PFSK-1 (cell line): ENCODE results near the gene TAOK1.

Experiments
- FOXP2 ChIP-seq: optimal IDR thresholded peaks from 2 replicates; pipeline ENCODE3; 2011; ENCODE audit warnings: borderline replicate concordance, control low read depth, inconsistent platforms; ENCODE audit not compliant: insufficient read depth; ENCODE audit errors: extremely low read length, extremely low read depth
- POLR2AphosphoS5 ChIP-seq: IDR thresholded peaks from 2 replicates; pipeline ENCODE4 v1.6.1; 2012; ENCODE audit warnings: low read depth, mild to moderate bottlenecking, control low read depth, low read length, moderate library complexity
- REST ChIP-seq, 2 experiments: IDR thresholded peaks; 2 replicates each; pipeline versions ENCODE4 v1.6.1 to v1.8.0; 2011 to 2012; ENCODE audit warnings: low read depth in 2 of 2, low read length in 2 of 2, control low read depth in 1 of 2, inconsistent platforms in 1 of 2, mild to moderate bottlenecking in 1 of 2, moderate library complexity in 1 of 2; ENCODE audit not compliant: insufficient read depth in 1 of 2
- SIN3A ChIP-seq: IDR thresholded peaks from 2 replicates; pipeline ENCODE4 v1.6.1; 2012; ENCODE audit warnings: mild to moderate bottlenecking, low read length, moderate library complexity, borderline replicate concordance; ENCODE audit not compliant: insufficient read depth
- TAF1 ChIP-seq: IDR thresholded peaks from 2 replicates; pipeline ENCODE4 v1.6.1; 2012; ENCODE audit warnings: low read length, control low read depth, borderline replicate concordance; ENCODE audit not compliant: insufficient read depth

The TAOK1 gene

DNA sequence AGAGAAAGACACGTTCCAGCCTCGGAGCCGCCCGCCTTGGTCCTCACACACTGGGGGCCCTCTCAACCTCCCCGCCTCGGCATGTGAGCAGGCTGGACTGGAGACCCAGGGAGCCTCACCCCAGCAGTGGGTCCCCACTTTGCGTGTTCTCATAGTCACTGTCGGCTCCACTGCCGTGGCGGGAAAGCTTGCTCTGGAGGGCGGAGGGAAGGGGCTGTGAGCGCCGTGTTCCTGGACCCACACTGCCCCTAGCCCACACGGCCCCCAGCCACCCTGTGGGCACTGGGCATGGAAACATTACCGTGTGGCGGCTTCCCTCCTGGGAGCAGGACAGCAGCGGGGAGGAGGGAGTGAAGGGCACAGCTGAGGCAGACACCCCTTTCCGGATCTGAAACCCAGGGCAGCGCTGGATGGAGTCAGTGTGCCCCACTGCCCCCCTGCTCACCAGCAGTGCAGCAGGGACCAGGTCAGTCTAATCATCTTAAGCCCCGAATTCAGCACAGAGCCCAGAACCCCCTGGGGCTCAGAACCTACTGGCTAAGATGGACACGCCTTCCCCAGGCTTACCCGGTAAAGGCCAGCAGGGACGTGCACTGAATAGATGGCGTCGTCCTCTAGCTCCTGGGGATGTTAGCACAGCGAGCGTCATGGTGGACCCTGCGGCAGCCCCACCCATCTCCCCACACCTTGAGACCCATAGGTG is 185.5 kb downstream of the TAOK1 start:
- TF ChIP-seq REST (IDR thresholded peaks at IDR 0.05; ENCODE audit: insufficient read depth in 1 of 2, low read depth in 2 of 2, low read length in 2 of 2), result no peak
- no peak for TF ChIP-seq TAF1
- TF ChIP-seq SIN3A, result no peak
- no peak for TF ChIP-seq FOXP2
- no peak for TF ChIP-seq POLR2AphosphoS5

DNA sequence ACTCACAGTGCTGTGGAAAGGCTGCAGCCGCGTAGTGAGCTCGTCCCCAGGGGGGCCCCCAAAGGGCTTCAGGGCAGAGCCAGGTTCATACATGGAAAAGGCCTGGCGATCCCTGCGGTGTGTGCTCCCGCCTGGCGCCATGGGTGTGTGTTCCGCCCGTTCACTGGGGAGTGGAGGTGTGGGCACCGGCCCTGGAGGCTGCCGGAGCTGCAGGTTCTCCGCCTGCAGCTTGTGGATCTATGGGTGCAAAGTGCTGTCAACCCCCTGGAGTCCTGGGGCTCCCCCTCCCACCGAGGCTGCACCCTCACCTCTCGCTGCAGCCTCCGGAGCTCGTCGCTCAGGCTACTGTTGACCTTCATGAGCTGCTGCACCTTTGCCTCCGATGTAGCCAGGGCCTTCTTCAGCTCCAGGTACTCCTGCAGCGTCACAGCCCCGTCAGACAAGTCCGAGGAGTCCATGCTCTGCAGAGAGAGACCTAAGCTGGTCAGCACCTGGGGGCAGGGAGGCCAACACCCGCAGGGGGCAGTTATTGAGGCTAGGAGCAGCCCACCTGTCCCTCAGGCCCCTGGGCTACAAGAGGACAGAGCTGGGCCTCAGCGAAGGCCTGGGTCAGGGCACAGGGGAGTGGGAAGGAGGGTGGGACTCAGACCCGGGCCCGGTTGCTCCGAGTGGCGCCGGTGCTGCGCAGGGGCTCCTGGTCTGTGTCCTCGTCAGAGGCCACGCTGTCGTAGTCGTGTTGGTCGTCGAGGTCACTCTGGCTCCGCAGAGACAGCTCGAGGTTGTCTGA is 186.2 kb downstream of the TAOK1 start:
- no peak for TF ChIP-seq TAF1
- no peak for TF ChIP-seq POLR2AphosphoS5
- TF ChIP-seq SIN3A, result no peak
- TF ChIP-seq FOXP2, result no peak
- no peak for TF ChIP-seq REST (IDR thresholded peaks at IDR 0.05; ENCODE audit: insufficient read depth in 1 of 2, low read depth in 2 of 2, low read length in 2 of 2)

DNA sequence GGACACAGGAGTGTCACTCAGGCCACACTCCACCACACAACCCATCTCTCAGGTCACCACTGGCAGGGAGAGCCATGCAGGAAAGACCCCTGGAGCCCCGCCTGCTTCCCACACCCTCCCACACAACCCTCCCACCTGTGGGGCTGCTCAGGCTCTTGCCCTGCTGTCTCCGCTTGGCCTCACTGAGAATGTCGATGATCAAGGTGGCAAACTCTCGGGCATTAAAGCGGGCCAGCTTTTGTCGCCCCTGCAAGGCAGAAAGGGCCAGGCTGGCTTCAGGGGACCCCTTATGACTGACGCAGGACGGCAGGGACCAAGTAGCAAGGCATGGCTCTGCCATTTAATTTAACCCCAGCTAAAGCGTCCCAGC is 186.8 kb downstream of the TAOK1 start:
- no peak for TF ChIP-seq SIN3A
- no peak for TF ChIP-seq REST (IDR thresholded peaks at IDR 0.05; ENCODE audit: insufficient read depth in 1 of 2, low read depth in 2 of 2, low read length in 2 of 2)
- no peak for TF ChIP-seq TAF1
- TF ChIP-seq POLR2AphosphoS5, result no peak
- TF ChIP-seq FOXP2, result no peak

DNA sequence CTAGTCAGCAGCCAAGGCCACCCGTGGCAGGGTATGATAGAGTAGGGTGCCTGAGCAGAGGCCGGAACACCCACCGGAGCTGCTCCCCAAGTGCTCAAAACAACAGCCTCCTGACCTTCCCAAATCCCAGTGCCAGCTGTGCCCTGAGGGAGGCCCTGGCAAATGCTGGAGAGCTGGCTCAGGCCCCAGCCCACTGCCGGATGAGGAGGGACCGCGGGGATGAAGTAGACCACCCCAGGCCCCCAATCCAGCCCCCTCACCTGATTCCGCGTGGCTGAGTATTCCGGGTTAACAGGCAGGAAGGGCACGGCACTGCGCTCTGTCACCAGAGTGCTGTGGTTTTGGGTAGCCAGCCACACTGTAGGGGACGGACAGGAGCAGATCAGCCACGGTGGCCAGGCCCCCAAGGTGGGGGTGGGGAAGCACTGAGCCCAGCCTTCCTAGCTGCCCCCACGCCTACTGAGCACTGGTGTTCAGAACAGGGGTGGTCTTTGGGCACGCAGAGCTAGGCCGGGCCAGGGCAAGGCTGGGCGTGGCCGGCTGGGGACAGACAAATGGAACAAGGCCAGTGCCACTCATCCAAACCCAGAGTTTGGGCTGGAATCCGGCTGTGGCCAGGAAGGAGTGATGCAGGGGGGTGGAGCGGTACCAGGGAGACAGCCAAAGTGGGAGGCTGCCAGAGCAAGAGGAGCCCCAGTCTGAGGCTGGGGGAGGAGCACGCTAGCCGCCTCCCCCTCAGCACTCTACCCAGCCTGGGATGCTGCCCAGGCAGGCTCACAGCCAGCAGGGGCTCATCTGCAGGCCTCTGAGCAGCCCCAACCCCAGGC is 187.4 kb downstream of the TAOK1 start:
- TF ChIP-seq TAF1 (no peak), SIN3A (no peak)
